Gastrocnemius medialis (tissue), 4 donors: ENCODE data around the gene HPCAL1. TPM values are rescaled to one million over a fixed set of nuclear protein-coding genes. Genes with fewer than 3 reads are reported as not detected.

Experiments used
- ATAC-seq, 2 donors: fragments of 150-250 bp; one replicate each; pipeline ENCODE4 v1.9.1; 2016
- DNase-seq, 2 donors: peaks; one replicate each; pipeline ENCODE4 v3.0.0-alpha.2; 2019
- H3K27ac ChIP-seq, 4 donors: fragments of 200-600 bp; sonication (generic); 1 replicate in 1 of 4; 2 replicates in 3 of 4; pipeline ENCODE4 v1.5.1; 2016 to 2018; ENCODE audit warnings: mild to moderate bottlenecking in 2 of 4, moderate library complexity in 1 of 4
- H3K27me3 ChIP-seq, 3 donors: fragments of 200-600 bp; sonication (generic) in 2 of 3; 1 replicate in 1 of 3; 2 replicates in 2 of 3; pipeline versions ENCODE4 v1.5.1 to v1.6.0; 2016 to 2019; ENCODE audit warnings: mild to moderate bottlenecking in 1 of 3, moderate library complexity in 1 of 3
- H3K36me3 ChIP-seq, 2 donors: fragments of 200-600 bp; sonication (generic) in 1 of 2; one replicate each; pipeline ENCODE4 v1.5.1; 2017 to 2018
- H3K4me1 ChIP-seq, 2 donors: fragments of 200-600 bp; sonication (generic) in 1 of 2; one replicate each; pipeline ENCODE4 v1.5.1; 2016 to 2017; ENCODE audit warnings: mild to moderate bottlenecking in 2 of 2
- H3K4me3 ChIP-seq, 4 donors: fragments of 200-600 bp; sonication (generic) in 3 of 4; 1 replicate in 1 of 4; 2 replicates in 3 of 4; pipeline ENCODE4 v1.5.1; 2016 to 2019; ENCODE audit warnings: mild to moderate bottlenecking in 2 of 4
- H3K9me3 ChIP-seq, 3 donors: fragments of 200-600 bp; sonication (generic) in 2 of 3; 1 replicate in 1 of 3; 2 replicates in 2 of 3; pipeline ENCODE4 v1.5.1; 2016 to 2019
- CTCF ChIP-seq, 5 experiments: fragments of 450-650 bp in 3 of 5; fragments of 200-600 bp in 2 of 5; sonication (generic) in 2 of 5; IDR thresholded peaks in 4 of 5; conservative IDR thresholded peaks in 1 of 5; 1 replicate in 4 of 5; 2 replicates in 1 of 5; pipeline ENCODE4 v1.5.1; 2016 to 2019; ENCODE audit warnings: antibody characterized with exemption in 5 of 5, mild to moderate bottlenecking in 3 of 5, moderate library complexity in 3 of 5
- POLR2A ChIP-seq, 2 donors: fragments of 450-650 bp; IDR thresholded peaks; one replicate each; pipeline ENCODE4 v1.6.1; 2017; ENCODE audit warnings: antibody characterized with exemption in 2 of 2, mild to moderate bottlenecking in 2 of 2, moderate library complexity in 2 of 2
- in situ Hi-C, 4 donors: fragments of 200-750 bp; cut with MboI; loops; one replicate each; pipeline versions ENCODE4 v1.15.0 to v1.8.0; 2017; ENCODE audit warnings: low sequenced_read_pairs in 4 of 4
- intact Hi-C: fragments of 100-400 bp; cut with DNase I; formaldehyde crosslinking; loops from one replicate; pipeline ENCODE4 v1.15.1; 2023; ENCODE audit warnings: low total_unique reads
- total RNA-seq, 4 donors: library from RNA; depleted of rRNA; stranded (reverse); fragments of >200 nt; gene quantifications; one replicate each; pipeline versions ENCODE4 v1.1.0 to v1.2.3, GENCODE V29; 2016

HPCAL1 gene
- total RNA-seq, 4 donors from 2014 or later = 29.0 to 45.5 (median 34.5) TPM

- Histone ChIP-seq H3K4me3 (no peak overlapping the region), H3K4me1 (no peaks in the 10 kb centered on the region), H3K36me3 (no peaks in the 10 kb centered on the region), H3K27me3 (no peaks in the 10 kb centered on the region), H3K27ac (no peak overlapping the region), H3K9me3 (no peaks in the 10 kb centered on the region)
- no peak for ATAC-seq
- TF ChIP-seq POLR2A (IDR thresholded peaks at IDR 0.05) (no peak), CTCF (IDR thresholded peaks at IDR 0.05 in 4 of 5, conservative IDR thresholded peaks at IDR 0.05 in 1 of 5) (no peak)
- intact Hi-C loops (no loop called here), in situ Hi-C loops (no loop called here)
- no peak for DNase-seq
Measured at GRCh38 chr2:10340593-10340975, 37.9 kb downstream of the HPCAL1 start.

- Histone ChIP-seq H3K4me3 (no peak overlapping the region), H3K27me3 (no peaks in the 10 kb centered on the region), H3K36me3 (no peaks in the 10 kb centered on the region), H3K4me1 (no peaks in the 10 kb centered on the region), H3K27ac (no peak overlapping the region), H3K9me3 (no peaks in the 10 kb centered on the region)
- in situ Hi-C loops (no loop called here), intact Hi-C loops (no loop called here)
- no peak for ATAC-seq
- DNase-seq = no peak
- TF ChIP-seq POLR2A (IDR thresholded peaks at IDR 0.05) (no peak), CTCF (IDR thresholded peaks at IDR 0.05 in 4 of 5, conservative IDR thresholded peaks at IDR 0.05 in 1 of 5) (no peak)
Measured at GRCh38 chr2:10341193-10341592, 38.5 kb downstream of the HPCAL1 start.

- intact Hi-C loops (no loop called here), in situ Hi-C loops (no loop called here)
- no peaks in the 10 kb centered on the region for H3K36me3 ChIP-seq
- H3K9me3 ChIP-seq = no peaks in the 10 kb centered on the region
- H3K27me3 ChIP-seq = no peaks in the 10 kb centered on the region
- peak; percentile 54 to 67 for ATAC-seq
- no peak for TF ChIP-seq POLR2A (IDR thresholded peaks at IDR 0.05)
- no peak for TF ChIP-seq CTCF (IDR thresholded peaks at IDR 0.05 in 4 of 5, conservative IDR thresholded peaks at IDR 0.05 in 1 of 5)
- DNase-seq = peak in 1 of 2 donors; percentile 22
- H3K27ac ChIP-seq = peak overlapping the region in 1 of 4 donors; percentile 45
- H3K4me3 ChIP-seq = no peak overlapping the region
- H3K4me1 ChIP-seq = no peaks in the 10 kb centered on the region
Measured at GRCh38 chr2:10342245-10342951, 39.7 kb downstream of the HPCAL1 start.

- H3K27ac ChIP-seq = no peak overlapping the region
- H3K4me1 ChIP-seq = no peaks in the 10 kb centered on the region
- ATAC-seq (no peak), DNase-seq (no peak)
- no peaks in the 10 kb centered on the region for H3K9me3 ChIP-seq
- TF ChIP-seq CTCF (IDR thresholded peaks at IDR 0.05 in 4 of 5, conservative IDR thresholded peaks at IDR 0.05 in 1 of 5) (no peak), POLR2A (IDR thresholded peaks at IDR 0.05) (no peak)
- intact Hi-C loops (no loop called here), in situ Hi-C loops (no loop called here)
- H3K27me3 ChIP-seq = no peaks in the 10 kb centered on the region
- no peak overlapping the region for H3K4me3 ChIP-seq
- H3K36me3 ChIP-seq = no peaks in the 10 kb centered on the region
Measured at GRCh38 chr2:10343191-10343590, 40.5 kb downstream of the HPCAL1 start.

GRCh38 chr2:10343658-10344057, 41.0 kb downstream of the HPCAL1 start:
- no peak overlapping the region for H3K27ac ChIP-seq
- no peak overlapping the region for H3K4me3 ChIP-seq
- H3K36me3 ChIP-seq = no peaks in the 10 kb centered on the region
- DNase-seq (no peak), ATAC-seq (no peak)
- H3K4me1 ChIP-seq = no peaks in the 10 kb centered on the region
- TF ChIP-seq CTCF (IDR thresholded peaks at IDR 0.05 in 4 of 5, conservative IDR thresholded peaks at IDR 0.05 in 1 of 5) = no peak
- TF ChIP-seq POLR2A (IDR thresholded peaks at IDR 0.05) = no peak
- H3K27me3 ChIP-seq = no peaks in the 10 kb centered on the region
- in situ Hi-C loops (no loop called here), intact Hi-C loops (no loop called here)
- no peaks in the 10 kb centered on the region for H3K9me3 ChIP-seq
